ENCODE measurements around the gene GPR107. TPM values are rescaled to one million over a fixed set of nuclear protein-coding genes. Genes with fewer than 3 reads are reported as not detected.
"Not testable (repeated sequence)": the region's sequence is repeated elsewhere in the genome, so short reads cannot be mapped to it uniquely, and the experiment has no call there.

GPR107 gene
- 20.6 and 35.8 TPM in 2 replicates for total RNA-seq (2014; rRNA removed; shearing (Covaris generic))
- polyA plus RNA-seq (2014; cell fraction: nucleus; rRNA removed) = 15.2 and 19.5 TPM in 2 replicates

DNA sequence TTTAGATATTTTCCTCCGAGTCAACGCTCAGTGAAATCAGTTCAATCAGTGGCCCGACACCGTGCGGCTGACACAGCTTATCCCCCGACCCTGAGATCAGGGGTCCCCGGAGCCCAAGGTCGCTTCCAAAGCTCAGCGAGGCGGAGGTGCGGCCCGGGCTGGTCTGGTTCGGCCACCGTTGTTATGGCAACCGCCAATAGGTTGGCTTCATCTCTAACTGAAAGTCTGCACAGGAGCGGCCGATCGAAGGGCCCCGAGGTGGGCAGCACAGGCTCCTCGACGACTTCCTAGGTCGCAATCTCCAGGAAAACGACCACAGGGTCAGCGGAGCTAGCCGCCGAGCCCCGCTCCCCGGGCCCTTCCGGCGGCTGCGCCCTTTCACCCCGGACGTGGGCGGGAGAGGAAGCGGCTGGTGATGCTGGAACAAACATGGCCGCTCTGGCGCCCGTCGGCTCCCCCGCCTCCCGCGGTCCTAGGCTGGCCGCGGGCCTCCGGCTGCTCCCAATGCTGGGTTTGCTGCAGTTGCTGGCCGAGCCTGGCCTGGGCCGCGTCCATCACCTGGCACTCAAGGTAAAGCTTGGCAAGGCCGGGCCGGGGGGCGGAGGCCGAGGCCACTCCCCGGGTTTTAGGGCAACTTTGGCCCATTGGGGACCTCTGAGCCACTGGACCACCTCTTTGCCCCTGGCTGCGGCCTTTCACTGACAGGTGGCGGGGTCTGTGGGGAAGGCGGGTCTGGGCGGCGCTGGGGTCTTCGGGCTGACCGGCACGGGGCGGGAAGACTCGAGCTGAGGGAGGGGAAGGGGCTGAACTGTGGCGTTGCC lies at the start of gene GPR107:
TSS of gene GPR107 (plus strand) at position 403 of the 821 bp plus-strand sequence. CDS start at position 430, 27 bp downstream.
- DNase-seq (ENCODE audit: extremely low read depth, low read depth) = peak; percentile 61

DNA sequence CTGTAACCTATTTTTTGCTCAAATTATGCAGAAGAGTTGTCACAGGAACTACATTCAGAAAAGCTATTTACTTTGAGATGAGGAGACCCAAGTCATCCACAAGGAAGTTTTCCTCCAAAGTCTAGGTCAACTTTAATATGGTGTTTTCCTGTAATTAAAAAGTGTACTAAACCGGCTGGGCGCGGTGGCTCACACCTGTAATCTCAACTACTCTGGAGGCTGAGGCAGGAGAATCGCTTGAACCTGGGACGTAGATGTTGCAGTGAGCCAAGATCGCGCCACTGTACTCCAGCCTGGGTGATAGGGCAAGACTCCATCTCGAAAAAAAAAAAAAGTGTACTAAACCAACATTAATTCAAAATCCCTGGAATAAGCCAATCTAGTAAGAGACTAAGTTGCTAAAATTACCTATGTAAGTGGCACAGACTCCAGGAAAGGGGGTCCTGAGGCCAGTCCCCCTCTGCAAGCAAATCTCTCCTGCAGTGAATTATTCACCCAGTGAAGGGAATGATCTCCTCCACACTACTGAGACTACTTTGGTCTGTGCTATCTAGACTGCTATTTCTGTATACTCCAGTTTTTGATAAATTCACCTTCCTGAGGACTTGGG lies 49.7 kb upstream of the GPR107 start:
- no peak for DNase-seq (ENCODE audit: extremely low read depth, low read depth)

DNA sequence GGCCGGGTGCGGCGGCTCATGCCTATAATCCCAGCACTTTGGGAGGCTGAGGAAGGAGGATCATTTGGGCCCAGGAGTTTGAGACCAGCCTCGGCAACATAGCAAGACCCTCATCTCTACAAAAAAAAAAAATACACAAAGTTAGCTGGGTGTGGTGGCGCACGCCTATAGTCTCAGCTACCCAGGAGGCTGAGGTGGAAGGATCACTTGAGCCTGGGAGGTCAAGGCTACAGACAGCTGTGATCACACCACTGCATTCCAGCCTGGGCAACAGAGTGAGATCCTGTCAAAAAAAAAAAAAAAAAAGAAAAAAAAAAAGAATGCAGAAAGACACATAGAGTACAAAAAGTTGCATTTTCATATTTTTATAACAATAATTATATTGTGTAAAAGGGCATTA lies 46.8 kb upstream of the GPR107 start:
- DNase-seq (ENCODE audit: extremely low read depth, low read depth) = not testable (repeated sequence)

DNA sequence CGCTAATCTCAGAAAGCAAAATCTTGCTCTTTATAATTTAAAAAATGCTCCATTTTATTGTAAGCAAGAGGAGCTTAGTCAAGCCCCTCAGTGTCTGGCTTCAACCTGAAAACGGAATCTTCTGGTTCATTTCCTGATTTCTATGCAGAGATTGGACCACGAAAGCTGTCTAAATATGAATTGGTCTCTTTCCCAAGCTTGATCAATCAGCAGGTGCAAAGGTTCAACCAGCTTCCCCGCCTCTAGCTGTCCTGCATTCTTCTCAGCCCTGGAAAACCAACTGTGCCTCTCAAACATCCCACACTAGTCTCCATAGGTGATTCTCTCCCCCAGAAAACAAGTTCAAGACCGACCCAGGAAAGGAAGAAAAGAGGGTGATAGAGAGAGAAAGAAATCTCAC lies 45.2 kb upstream of the GPR107 start:
- DNase-seq (ENCODE audit: extremely low read depth, low read depth) = no peak

DNA sequence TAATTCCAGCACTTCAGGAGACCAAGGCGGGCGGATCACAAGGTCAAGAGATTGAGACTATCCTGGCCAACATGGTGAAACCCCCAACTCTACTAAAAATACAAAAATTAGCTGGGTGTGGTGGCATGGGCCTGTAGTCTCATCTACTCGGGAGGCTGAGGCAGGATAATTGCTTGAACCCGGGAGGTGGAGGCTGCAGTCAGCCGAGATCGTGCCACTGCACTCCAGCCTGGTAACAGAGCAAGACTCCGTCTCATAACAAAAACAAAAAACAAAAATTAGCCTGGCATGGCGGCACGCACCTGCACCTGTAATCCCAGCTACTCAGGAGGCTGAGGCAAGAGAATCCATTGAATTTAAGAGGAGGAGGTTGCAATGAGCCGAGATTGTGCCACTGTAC lies 44.2 kb upstream of the GPR107 start:
- not testable (repeated sequence) for DNase-seq (ENCODE audit: extremely low read depth, low read depth)

DNA sequence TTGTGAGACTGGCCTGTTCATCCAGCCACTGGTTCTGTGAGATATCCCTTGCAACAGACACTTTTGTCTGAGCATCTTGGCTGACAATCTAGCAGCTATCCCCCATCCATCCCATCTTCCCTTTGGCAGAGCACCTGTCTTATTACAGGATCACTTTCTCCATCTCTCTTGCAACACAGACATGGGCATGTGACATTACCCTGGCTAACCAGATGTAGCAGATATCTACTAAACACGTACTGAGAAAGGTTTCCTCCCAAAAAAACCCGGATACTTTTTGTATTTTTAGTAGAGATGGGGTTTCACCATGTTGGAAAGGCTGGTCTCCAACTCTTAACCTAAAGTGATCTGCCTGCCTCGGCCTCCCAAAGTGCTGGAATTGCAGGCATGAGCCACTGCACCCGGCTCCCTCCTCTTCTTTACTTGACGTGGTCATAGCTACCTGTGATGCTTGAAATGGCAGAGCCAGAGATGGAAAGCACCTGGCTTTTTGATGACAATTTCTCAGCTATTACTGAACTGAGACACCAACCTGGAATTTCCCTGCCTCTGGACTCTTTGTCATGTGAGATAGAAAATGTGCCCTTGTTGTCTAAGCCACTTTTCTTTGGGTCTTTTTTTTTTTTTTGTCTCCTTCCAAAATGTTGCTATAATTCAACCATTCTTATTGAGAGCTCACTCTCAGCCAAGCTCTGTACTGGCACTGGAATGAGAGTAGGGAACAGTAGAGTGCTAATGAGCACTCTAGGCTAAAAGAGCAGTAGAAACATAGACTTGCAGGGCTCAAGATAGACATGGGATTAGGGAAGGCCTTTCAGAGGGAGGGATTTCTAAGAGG lies 43.3 kb upstream of the GPR107 start:
- DNase-seq (ENCODE audit: extremely low read depth, low read depth) = no peak

DNA sequence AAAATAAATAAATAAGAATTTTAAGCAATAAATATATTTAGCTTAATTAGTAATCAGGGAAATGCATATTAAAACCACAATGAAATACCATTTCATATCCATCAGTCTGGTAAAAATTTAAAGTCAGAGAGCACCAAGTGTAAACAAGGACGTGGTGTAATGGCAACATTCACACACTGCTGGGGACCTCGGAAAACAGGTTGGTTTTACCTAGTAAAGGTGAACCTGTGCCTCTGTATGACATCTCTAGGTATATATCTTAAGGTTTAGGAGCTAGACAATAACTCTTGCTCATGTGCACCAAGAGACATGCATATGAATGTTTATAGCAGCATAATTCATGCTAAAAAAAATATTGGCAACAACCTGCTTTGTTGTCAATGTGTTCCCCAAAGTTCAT lies 40.4 kb upstream of the GPR107 start:
- no peak for DNase-seq (ENCODE audit: extremely low read depth, low read depth)

DNA sequence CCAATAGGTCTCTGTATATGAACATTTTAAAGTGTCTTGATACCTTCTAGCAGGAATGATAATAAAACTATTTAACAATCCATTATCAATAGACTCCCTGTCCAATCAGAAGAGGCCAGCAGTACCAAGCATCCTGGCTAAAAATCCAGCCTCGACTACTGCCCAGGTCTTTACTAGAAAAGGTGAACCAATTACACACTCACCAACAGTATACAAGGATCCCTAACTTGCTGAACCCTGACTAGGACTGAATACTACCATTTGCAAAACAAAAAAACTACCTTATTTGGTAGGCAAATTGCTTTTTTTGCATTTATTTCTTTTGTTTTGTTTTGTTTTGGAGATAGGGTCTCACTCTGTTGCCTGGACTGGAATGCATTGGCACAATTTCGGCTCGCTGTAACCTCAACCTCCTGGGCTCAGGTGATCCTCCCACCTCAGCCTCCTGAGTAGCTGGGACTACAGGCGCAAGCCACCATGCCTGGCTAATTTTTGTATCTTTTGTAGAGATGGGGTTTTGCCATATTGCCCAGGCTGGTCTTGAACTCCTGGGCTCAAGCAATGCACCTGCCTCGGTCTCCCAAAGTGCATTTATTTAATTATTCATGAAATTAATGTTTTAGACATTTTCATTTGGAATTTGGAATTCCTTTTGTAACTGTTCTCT lies 38.2 kb upstream of the GPR107 start:
- no peak for DNase-seq (ENCODE audit: extremely low read depth, low read depth)

DNA sequence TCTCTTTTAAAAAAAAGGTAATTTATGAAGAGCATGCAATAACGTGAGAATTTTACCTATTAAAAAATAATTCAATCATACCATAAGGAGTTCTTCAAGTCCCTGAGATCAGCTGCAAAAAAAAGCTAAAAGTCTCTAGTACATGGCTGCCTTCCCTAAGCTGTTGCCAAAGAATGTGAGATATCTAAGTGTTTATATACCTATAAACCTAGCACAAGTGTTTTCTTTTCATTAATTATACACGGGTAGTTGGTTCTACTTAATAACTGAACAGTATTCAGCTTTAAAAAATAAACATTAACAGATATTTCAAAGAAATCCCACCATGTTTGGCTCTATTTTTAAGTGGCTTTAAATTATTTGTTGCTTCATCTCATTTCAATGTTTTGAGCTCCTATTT lies 36.6 kb upstream of the GPR107 start:
- no peak for DNase-seq (ENCODE audit: extremely low read depth, low read depth)

DNA sequence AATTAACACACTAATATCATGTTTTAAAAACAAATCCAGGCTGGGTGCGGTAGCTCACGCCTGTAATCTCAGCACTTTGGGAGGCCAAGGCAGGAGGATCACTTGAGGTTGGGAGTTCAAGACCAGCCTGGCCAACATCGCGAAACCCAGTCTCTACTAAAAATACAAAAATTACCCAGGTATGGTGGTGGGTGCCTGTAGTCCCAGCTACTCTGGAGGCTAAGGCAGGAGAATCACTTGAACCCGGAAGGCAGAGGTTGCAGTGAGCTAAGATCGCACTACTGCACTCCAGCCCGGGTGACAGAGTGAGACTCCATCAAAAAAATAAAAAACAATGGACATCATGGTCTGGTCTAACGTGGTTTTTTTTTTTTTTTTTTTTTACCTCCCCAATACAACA lies 36.2 kb upstream of the GPR107 start:
- DNase-seq (ENCODE audit: extremely low read depth, low read depth) = not testable (repeated sequence)

DNA sequence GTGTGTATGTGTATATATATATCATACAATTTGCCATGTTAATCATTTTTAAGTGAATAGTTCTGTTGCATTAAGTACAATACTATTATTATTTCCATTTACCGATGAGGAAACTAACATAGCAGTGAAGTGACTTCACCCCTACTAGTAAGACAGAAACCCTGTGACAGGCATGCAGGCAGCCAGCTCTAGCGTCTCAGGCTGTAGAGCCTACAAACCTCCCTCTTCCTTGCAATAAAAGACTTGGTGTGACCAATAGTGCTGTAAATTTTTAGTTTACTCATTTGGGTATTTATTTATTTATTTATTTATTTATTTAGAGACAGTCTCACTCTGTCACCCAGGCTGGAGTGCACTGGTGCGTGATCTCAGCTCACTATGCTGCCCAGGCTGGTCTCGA lies 35.4 kb upstream of the GPR107 start:
- DNase-seq (ENCODE audit: extremely low read depth, low read depth) = no peak

DNA sequence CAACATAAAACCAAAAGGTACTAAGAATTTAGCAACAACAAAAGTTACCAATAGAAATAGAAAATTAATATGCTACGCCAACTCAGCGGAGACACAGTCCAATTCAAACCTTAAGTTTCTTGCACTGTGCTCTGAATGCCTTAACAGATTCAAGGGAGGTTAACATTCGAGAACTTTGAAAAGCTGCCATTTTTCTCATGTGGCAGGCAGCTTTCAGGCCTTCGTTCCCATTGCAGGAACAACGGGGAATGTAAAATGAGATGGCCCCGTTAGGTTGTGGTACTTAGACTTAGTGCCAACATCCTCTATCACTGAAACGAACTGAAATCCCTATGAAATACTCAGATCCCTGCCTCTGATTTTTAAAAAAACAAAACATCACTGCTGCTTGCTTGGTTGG lies 33.1 kb upstream of the GPR107 start:
- DNase-seq (ENCODE audit: extremely low read depth, low read depth) = no peak

DNA sequence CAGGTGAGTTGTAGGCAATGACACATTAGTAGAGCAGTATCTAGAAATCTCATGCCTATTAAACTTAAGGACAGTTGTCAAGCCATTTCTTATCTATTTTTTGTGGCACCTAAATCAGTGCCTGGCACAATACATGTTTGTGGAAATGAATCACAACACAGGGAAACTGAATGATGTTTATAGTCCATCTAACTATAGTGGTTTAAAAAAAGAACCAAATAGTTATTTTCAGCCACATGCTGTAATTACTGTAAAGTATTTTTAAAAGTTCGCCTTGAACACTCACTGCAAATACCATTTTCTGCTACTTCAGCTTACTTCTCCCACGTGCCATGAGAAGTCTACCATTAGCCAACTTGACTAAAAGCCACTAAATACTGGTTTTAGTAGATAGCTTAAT lies 32.6 kb upstream of the GPR107 start:
- DNase-seq (ENCODE audit: extremely low read depth, low read depth) = no peak

DNA sequence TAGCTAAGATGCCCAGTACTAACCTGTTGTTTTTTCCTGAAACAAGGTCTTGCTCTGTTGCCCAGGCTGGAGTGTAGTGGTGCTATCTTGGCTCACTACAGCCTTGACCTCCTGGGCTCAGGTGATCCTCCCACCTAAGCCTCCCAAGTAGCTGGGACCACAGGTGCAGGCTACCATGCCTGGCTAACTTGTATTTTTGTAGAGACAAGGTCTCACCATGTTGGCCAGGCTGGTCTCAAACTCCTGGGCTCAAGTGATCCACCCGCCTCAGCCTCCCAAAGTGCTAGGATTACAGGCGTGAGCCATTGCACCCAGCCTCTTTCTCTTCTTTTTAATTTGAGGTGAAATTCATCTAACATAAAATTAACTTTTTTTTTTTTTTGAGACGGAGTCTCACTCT lies 31.9 kb upstream of the GPR107 start:
- DNase-seq (ENCODE audit: extremely low read depth, low read depth) = not testable (repeated sequence)

DNA sequence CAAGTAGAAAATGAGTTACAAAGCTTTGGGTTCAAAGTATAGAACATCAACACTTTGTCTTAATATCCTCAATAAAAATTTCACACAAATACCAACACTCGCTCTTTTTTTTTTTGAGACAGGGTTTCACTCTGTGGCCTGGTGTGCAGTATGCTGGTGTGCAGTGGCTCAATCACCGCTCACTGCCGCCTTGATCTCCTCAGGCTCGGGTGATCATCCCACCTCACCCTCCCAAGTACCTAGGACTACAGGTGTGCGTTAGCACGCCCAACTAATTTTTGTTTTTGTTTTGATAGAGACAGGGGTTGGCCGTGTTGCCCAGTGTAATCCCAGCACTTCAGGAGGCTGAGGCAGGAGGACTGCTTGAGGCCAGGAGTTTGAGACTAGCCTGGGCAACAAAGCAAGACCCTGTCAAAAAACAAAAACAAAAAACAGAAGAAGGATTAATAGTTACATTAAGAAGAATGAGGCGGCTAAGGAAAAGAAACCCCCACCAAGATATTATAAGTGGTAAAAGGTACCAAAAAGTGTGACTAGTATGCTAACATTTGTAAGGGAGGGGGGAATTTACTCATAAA lies 31.1 kb upstream of the GPR107 start:
- no peak for DNase-seq (ENCODE audit: extremely low read depth, low read depth)

DNA sequence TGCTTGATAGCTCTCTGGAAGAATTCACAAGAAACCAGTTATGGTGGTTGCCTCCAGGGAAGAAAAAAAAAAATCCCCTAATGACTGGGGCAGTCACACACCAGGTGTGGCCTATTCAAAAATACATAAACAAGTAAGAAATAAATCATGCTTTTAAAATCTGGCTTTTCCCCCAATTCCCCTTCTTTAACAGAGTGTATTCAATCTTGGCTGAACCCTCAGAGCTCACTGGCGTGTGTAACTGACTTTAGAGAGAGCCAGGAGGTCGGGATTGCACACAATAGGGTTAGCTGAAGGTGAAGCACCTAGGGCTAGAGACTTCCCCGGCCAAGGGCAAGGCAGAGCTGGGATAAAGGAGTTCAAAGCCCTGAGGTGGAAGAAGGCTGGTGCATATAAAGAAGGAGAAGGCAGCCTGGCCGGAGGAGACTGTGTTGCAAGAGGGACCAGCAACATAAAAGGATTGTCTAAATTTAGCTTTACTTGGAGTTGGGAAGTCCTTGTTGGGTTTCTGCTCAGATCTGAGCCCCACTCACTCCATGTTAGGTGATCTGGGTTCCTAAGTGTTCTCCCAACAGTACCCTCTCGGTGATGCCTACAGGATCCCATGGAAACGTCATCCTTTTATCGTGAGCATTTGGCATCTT lies 30.4 kb upstream of the GPR107 start:
- no peak for DNase-seq (ENCODE audit: extremely low read depth, low read depth)

DNA sequence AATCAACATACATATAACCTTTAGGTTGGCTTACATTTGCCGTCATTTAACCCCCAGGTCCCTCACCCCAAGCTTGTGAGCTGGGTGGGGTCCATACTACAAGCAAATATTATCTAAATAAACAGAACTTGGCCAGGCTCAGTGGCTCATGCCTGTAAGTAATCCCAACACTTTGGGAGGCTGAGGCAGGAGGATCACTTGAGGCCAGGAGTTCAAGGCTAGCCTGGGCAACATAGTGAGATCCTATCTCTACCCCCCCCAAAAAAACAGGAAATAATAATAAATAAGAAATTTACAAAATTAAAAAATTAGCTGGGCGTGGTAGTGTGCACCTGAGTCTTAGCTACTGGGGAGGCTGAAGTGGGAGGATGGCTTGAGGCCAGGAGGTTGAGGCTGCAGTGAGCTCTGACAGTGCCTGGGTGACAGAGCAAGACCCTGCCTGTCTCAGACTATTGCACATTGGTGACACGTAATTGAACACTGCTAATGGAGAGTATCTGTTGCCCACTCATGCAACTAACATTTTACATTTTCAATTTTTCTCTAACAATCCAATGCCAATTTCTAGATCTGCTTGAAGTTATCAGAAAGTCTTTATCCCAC lies 29.6 kb upstream of the GPR107 start:
- DNase-seq (ENCODE audit: extremely low read depth, low read depth) = no peak

DNA sequence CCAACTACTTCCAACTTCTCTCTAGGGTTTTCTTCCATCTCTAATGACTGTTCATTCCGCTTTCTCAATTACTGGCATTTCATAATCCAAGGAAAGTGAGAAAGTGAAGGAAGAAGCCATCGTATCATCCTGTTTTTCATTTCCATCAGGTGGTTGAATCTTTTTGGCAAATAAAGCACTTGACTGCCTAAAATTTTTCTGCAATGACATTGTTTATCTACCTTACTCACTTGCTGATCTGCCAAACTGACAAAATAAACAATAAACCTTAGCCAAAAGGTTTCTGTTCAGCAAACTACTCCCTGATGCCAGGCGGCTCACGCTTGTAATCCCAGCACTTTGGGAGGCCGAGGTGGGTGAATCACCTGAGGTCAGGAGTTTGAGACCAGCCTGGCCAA lies 29.1 kb upstream of the GPR107 start:
- no peak for DNase-seq (ENCODE audit: extremely low read depth, low read depth)

DNA sequence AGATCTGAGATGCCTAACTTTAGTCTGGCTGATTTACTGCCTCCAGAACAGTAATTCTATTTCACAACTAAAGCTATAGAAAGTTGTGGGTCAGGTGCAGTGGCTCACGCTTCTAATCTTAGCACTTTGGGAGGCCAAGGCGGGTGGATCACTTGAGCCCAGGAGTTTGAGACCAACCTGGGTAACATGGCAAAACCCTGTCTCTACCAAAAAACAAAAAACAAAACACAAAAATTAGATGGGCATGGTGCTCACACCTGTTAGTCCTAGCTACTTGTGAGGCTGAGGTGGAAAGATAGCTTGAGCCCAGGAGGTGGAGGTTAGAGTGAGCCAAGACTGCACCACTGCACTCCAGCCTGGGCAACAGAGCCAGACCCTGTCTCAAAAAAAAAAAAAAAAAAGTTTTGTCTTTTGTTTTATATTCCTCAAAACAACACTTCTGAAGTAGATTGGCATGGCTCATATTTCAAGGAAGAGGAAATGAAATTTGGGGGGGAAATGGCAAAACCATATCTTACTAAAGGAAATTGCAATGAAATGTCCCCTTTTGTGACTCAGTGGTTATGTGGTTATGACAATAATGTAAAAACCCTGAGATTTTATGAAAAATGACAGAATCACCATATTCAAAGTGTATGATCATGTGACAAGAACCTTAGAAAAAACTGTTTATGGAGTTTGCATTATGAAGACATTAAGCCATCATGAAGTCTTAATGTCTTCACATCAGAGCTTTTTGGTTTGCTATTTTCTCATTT lies 26.9 kb upstream of the GPR107 start:
- DNase-seq (ENCODE audit: extremely low read depth, low read depth) = no peak

Data from NCI-H460 (cell line).